Cardiac septum (tissue), 1 donor: ENCODE results near the gene CENPC. TPM values are rescaled to one million over a fixed set of nuclear protein-coding genes. Genes with fewer than 3 reads are reported as not detected.
"Not testable (repeated sequence)": the region's sequence is repeated elsewhere in the genome, so short reads cannot be mapped to it uniquely, and the experiment has no call there.

ENCODE experiments used
- DNase-seq: peaks from one replicate; pipeline ENCODE4 v3.0.0-alpha.2; 2020; ENCODE audit warnings: low spot score
- intact Hi-C: fragments of 100-400 bp; cut with DNase I; formaldehyde crosslinking; loops from one replicate; pipeline ENCODE4 v1.14.0; 2022
- total RNA-seq: library from RNA; stranded (reverse); fragmentation: NEBNext Ultra II Directional; extraction: Animal tissue kit (Norgen Biotek cat#: 25700); gene quantifications from one replicate; pipeline ENCODE4 v1.2.1, GENCODE V29; 2021
- donor health status: DM: no; HTN: no; CAD: no.

Gene CENPC
- total RNA-seq, 1 donor from 2014 or later = 9.3 TPM

DNA sequence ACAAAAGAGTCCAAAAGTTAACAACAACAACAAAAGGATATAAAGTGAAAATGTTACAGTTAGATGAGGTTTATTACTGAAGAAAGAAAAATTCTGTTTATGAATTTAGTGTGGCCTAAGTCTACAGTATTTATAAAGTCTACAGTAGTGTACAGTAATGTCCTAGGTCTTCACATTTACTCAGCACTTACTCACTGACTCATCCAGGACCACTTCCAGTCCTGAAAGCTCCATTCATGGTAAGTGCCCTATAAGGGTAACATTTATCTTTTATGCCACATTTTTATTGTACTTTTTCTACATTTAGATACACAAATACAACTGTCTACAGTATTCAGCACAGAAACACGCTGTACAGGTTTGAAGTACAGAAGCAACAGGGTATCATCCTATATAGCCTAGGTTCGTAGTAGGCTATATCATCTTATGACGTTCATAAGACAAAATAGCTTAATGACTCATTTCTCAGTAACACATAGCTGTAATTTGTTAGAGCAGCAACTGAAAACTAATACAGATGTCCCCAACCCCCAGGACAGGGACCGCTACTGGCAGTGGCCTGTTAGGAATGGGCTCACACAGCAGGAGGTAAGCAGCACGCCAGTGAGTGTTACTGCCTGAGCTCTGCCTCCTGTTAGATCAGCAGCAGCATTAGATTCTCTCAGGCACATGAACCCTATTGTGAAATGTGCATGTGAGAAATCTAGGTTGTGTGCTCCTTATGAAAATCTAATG, 61.3 kb downstream of the CENPC start:
- DNase-seq = no peak
- intact Hi-C loops = no loop called here

- DNase-seq = no peak
- intact Hi-C loops = no loop called here
These were observed 64.5 kb downstream of the CENPC start for GRCh38 chr4:67480810-67481209.

DNA sequence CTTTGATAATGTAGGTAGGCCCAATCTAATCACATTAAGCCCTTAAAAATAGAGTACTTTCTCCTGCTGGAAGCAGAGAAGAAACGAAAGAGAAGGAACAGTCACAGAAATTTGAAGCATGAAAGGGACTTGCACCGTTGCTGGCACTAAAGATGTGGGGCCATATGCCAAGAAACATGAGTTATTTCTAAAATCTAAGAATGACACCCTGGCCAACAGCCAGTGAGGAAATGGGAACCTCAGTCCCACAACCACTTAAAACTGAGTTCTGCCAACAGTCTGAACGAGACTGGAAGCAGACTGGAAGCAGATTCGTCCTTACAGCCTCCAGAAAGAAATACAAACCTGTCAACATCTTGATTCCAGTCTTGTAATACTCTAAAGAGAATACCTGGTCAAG, 70.1 kb downstream of the CENPC start:
- no peak for DNase-seq
- intact Hi-C loops = no loop called here

DNA sequence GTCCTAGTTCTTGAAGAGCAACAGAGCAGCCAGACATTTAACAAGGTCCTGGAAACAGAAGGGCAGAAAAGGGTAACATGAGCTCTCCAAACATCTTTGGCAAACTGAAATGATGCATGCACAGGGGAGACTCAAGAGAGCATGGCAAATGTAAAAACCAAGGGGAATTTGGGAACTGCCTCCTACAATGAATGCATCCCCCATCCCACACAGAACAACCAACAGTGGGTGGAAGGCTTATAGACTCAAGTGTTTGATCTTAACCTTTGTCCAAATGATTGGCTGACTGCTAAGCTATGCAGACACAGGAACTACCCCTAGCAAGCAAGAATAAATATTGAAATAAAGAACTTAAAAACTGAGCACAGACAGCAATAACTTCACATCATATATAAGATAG, 74.4 kb downstream of the CENPC start:
- DNase-seq = no peak
- intact Hi-C loops = no loop called here

- intact Hi-C loops = no loop called here
- no peak for DNase-seq
These were observed 76.5 kb downstream of the CENPC start for GRCh38 chr4:67468830-67469229.

DNA sequence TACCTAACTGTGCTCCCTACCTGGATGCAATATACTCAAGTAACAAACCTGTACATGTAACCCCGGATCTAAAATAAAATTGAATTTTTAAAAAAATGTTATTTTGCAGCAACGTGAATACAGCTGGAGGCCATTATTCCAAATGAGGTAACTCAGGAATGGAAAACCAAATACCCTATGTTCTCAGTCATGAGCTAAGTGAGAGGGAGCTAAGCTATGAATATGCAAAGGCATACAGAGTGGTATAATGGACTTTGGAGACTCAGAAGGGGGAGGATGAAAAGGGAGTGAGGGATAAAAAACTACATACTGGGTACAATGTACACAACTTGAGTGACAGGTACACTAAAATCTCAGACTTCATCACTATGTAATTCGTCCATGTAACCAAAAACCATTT, 78.6 kb downstream of the CENPC start:
- no peak for DNase-seq
- intact Hi-C loops = no loop called here

- DNase-seq = no peak
- intact Hi-C loops = no loop called here
These were observed 79.6 kb downstream of the CENPC start for GRCh38 chr4:67465763-67466052.

DNA sequence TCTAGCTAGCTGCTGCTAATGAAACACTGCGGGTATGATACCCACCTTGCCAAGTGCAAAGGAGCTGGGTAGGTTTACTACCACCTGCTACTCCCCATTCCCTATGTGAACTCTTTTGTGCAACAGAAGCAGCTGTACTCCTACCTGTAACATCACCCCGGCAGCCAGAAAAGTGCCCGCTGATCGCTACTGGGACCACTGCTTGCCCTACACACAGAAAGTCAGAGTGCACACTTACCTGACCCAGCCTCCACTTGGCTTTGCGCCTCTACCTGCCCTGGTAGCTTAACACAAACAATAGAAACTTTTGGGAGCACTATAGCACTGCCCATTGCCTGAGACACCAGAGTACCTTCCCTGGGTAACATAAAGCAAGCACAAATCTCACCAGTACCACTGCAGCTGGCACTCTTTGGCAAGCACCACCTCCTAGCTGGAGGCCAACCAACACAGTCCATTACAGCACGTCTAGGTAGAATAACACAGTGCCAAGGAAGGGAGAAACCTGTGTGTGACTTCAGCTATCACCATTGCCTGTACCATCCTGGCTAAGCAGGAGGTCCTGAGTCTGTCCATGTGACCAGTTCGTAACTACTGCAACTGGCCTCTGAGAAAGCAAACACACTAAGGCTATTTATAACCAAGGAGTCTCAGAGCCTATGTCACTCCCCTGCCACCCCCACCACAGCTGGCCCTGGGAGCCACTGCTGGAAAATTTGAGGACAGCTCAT, 80.1 kb downstream of the CENPC start:
- no peak for DNase-seq
- intact Hi-C loops = no loop called here

- no peak for DNase-seq
- intact Hi-C loops = no loop called here
These were observed 84.7 kb downstream of the CENPC start for GRCh38 chr4:67460574-67460973.

- intact Hi-C loops = no loop called here
These were observed 86.1 kb downstream of the CENPC start for GRCh38 chr4:67459164-67459563.

DNA sequence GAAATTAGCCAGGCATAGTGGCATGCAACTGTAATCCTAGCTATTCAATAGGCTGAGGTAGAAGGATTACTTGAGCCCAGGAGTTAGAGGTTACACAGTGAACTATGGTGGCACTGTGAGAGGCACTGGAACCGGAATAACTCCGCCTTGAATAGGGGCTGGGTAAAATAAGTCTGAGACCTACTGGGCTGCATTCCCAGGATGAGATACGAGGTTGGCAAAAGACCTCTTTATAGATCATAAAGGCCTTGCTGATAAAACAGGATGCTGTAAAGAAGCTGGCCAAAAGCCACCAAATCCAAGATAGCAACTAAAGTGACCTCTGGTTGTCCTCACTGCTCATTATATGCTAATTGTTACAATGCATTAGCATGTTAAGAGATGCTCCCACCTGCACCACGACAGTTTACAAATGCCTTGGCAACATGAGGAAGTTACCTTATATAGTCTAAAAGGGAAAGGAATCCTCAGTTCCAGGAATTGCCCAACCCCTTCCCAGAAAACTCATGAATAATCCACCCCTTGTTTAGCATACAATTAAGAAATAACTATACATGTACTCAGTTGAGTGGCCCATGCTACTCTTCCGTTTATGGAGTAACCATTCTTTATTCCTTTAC, 88.6 kb downstream of the CENPC start:
- intact Hi-C loops = no loop called here
- DNase-seq = no peak

More at GRCh38 chr4:67459164-67459563, 86.1 kb downstream of the CENPC start:
- DNase-seq = no peak

DNA sequence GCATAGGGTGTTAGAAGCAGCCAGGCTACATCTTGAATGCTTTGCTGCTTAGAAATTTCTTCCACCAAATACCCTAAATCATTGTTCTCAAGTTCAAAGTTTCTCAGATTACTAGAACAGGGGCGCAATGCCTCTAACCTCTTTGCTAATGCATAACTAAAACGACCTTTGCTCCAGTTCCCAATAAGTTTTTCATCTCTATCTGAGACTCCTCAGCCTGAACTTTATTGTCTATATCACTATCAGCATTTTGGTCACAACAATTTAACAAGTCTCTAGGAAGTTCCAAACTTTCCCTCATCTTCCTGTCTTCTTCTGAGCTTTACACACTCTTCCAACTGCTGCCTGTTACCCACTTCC, 92.5 kb downstream of the CENPC start:
- DNase-seq, intact Hi-C loops: not testable (repeated sequence)

GRCh38 chr4:67452100-67452845, 93.0 kb downstream of the CENPC start:
- intact Hi-C loops = no loop called here
- no peak for DNase-seq

- intact Hi-C loops = no loop called here
These were observed 93.8 kb downstream of the CENPC start for GRCh38 chr4:67451464-67451863.

GRCh38 chr4:67448621-67449020, 96.7 kb downstream of the CENPC start:
- intact Hi-C loops = no loop called here
- DNase-seq = no peak

More at GRCh38 chr4:67451464-67451863, 93.8 kb downstream of the CENPC start:
- no peak for DNase-seq

GRCh38 chr4:67447873-67448272, 97.4 kb downstream of the CENPC start:
- intact Hi-C loops = no loop called here
- no peak for DNase-seq

GRCh38 chr4:67446811-67447210, 98.5 kb downstream of the CENPC start:
- intact Hi-C loops = no loop called here
- no peak for DNase-seq

DNA sequence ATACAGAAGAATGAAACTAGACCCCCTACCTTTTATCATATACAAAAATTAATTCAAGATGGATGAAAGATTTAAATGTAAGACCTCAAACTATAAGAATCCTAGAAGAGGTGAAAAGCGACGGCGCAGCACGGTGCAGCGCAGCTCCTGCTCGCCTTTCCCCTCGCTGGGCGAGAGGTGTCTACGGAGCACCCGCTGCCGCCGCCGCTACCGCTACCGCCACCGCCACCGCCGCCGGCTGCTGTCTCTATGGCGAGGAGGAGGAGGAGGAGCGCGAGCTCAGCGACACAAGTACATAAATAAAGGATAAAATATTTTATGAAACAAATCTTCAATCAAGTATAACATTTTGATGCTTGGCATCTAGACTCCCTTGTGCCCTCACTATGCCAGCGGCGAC, 99.4 kb downstream of the CENPC start:
- intact Hi-C loops, DNase-seq: not testable (repeated sequence)

- DNase-seq = no peak
- intact Hi-C loops = no loop called here
These were observed 106.3 kb downstream of the CENPC start for GRCh38 chr4:67438975-67439374.

- no peak for DNase-seq
These were observed 107.2 kb downstream of the CENPC start for GRCh38 chr4:67437974-67438713.

More at GRCh38 chr4:67437974-67438713, 107.2 kb downstream of the CENPC start:
- intact Hi-C loops = no loop called here
